HEK293 (cell line): Measurements from ENCODE around the gene MED8.
A peak's percentile ranks its signal among the peaks of the same experiment; 100 is the strongest.
"Not testable (repeated sequence)": the region's sequence is repeated elsewhere in the genome, so short reads cannot be mapped to it uniquely, and the experiment has no call there.

Experiments used
- CTCF ChIA-PET: fragments of 350-600 bp; formaldehyde crosslinking; extraction: SDS; loops from one replicate; lab custom pipeline; 2021; ENCODE audit warnings: antibody characterized with exemption; lab: Yijun Ruan, JAX
- POLR2A ChIA-PET: fragments of 300-600 bp; formaldehyde crosslinking; extraction: SDS; loops from one replicate; lab custom pipeline; 2020; ENCODE audit warnings: antibody characterized with exemption, inconsistent platforms; lab: Yijun Ruan, JAX
- H3K27ac ChIP-seq: fragments of 200-500 bp; sonication (Bioruptor generic); 2 replicates; pipeline ENCODE4 v1.5.1; 2014; ENCODE audit warnings: low read depth, low read length, control low read depth, inconsistent platforms; ENCODE audit errors: extremely low read depth
- H3K36me3 ChIP-seq, 2 experiments: fragments of 200-500 bp in 1 of 2; sonication (Bioruptor generic) in 1 of 2; 1 replicate in 1 of 2; 2 replicates in 1 of 2; pipeline ENCODE4 v1.5.1; 2014 to 2017; ENCODE audit warnings: inconsistent platforms in 2 of 2, low read length in 2 of 2; ENCODE audit not compliant: control insufficient read depth in 2 of 2, insufficient read depth in 1 of 2
- H3K4me1 ChIP-seq: fragments of 200-500 bp; sonication (Bioruptor generic); 2 replicates; pipeline ENCODE4 v1.5.1; 2014; ENCODE audit warnings: mild to moderate bottlenecking, low read length, inconsistent platforms; ENCODE audit not compliant: control insufficient read depth, insufficient read depth
- H3K4me3 ChIP-seq: 2 replicates; pipeline ENCODE4 v1.5.1; 2011; ENCODE audit warnings: low read depth, mild to moderate bottlenecking, control low read depth, low read length, moderate library complexity
- H3K9me3 ChIP-seq: fragments of 200-500 bp; sonication (Bioruptor generic); 2 replicates; pipeline ENCODE4 v1.5.1; 2014; ENCODE audit warnings: low read depth, low read length, inconsistent platforms; ENCODE audit not compliant: control insufficient read depth, insufficient read depth
- CTCF ChIP-seq: fragments of 450-650 bp; formaldehyde crosslinking; IDR thresholded peaks from 2 replicates; pipeline ENCODE4 v1.5.1; 2016; ENCODE audit warnings: missing biosample characterization, missing genetic modification characterization
- FEZF1 ChIP-seq: fragments of 450-650 bp; formaldehyde crosslinking; IDR thresholded peaks from 2 replicates; pipeline ENCODE4 v1.5.1; 2016; ENCODE audit warnings: missing biosample characterization, missing genetic modification characterization
- KLF1 ChIP-seq: fragments of 450-650 bp; formaldehyde crosslinking; IDR thresholded peaks from 2 replicates; pipeline ENCODE4 v1.5.1; 2016; ENCODE audit warnings: missing biosample characterization, missing genetic modification characterization
- SALL2 ChIP-seq: fragments of 450-650 bp; formaldehyde crosslinking; IDR thresholded peaks from 2 replicates; pipeline ENCODE4 v1.5.0; 2017; ENCODE audit warnings: missing biosample characterization, mild to moderate bottlenecking, missing genetic modification characterization, borderline replicate concordance
- ZBTB20 ChIP-seq: fragments of 450-650 bp; formaldehyde crosslinking; IDR thresholded peaks from 2 replicates; pipeline ENCODE4 v1.5.1; 2016; ENCODE audit warnings: missing biosample characterization, missing genetic modification characterization
- ZFP41 ChIP-seq: fragments of 450-650 bp; formaldehyde crosslinking; IDR thresholded peaks from 2 replicates; pipeline ENCODE4 v1.5.1; 2016; ENCODE audit warnings: missing biosample characterization, missing genetic modification characterization, borderline replicate concordance
- ZFP69B ChIP-seq: fragments of 450-650 bp; formaldehyde crosslinking; IDR thresholded peaks from 2 replicates; pipeline ENCODE4 v1.5.1; 2016; ENCODE audit warnings: missing biosample characterization, missing genetic modification characterization
- ZNF138 ChIP-seq: fragments of 450-650 bp; formaldehyde crosslinking; IDR thresholded peaks from 2 replicates; pipeline ENCODE4 v1.5.1; 2016; ENCODE audit warnings: missing biosample characterization, missing genetic modification characterization, borderline replicate concordance
- ZNF146 ChIP-seq: fragments of 450-650 bp; formaldehyde crosslinking; IDR thresholded peaks from 2 replicates; pipeline ENCODE4 v1.5.1; 2016; ENCODE audit warnings: missing biosample characterization, missing genetic modification characterization
- ZNF16 ChIP-seq: fragments of 450-650 bp; formaldehyde crosslinking; IDR thresholded peaks from 2 replicates; pipeline ENCODE4 v1.5.1; 2016; ENCODE audit warnings: low read depth, missing biosample characterization, missing genetic modification characterization
- ZNF211 ChIP-seq: fragments of 450-650 bp; formaldehyde crosslinking; IDR thresholded peaks from 2 replicates; pipeline ENCODE4 v1.5.1; 2016; ENCODE audit warnings: low read depth, missing biosample characterization, missing genetic modification characterization
- ZNF274 ChIP-seq, 2 experiments: fragments of 200-500 bp in 1 of 2; fragments of 450-650 bp in 1 of 2; sonication (Bioruptor generic) in 1 of 2; formaldehyde crosslinking in 1 of 2; IDR thresholded peaks; 2 replicates each; pipeline versions ENCODE4 v1.5.1 to v1.6.1; 2014 to 2016; ENCODE audit warnings: borderline replicate concordance in 1 of 2, inconsistent platforms in 1 of 2, low read length in 1 of 2, missing biosample characterization in 1 of 2, missing genetic modification characterization in 1 of 2
- ZNF350 ChIP-seq: fragments of 450-650 bp; formaldehyde crosslinking; IDR thresholded peaks from 2 replicates; pipeline ENCODE4 v1.5.0; 2017; ENCODE audit warnings: missing biosample characterization, mild to moderate bottlenecking, missing genetic modification characterization
- ZNF366 ChIP-seq: fragments of 450-650 bp; formaldehyde crosslinking; conservative IDR thresholded peaks from 2 replicates; pipeline ENCODE4 v1.5.1; 2016; ENCODE audit warnings: missing biosample characterization, missing genetic modification characterization
- ZNF433 ChIP-seq: fragments of 450-650 bp; formaldehyde crosslinking; IDR thresholded peaks from 2 replicates; pipeline ENCODE4 v1.5.1; 2016; ENCODE audit warnings: missing biosample characterization, missing genetic modification characterization, low read depth
- ZNF513 ChIP-seq: fragments of 450-650 bp; IDR thresholded peaks from 2 replicates; pipeline ENCODE4 v1.5.1; 2018; ENCODE audit warnings: missing biosample characterization, missing genetic modification characterization
- ZNF580 ChIP-seq: fragments of 450-650 bp; formaldehyde crosslinking; IDR thresholded peaks from 2 replicates; pipeline ENCODE4 v1.5.1; 2016; ENCODE audit warnings: missing biosample characterization, missing genetic modification characterization
- ZNF596 ChIP-seq: fragments of 450-650 bp; IDR thresholded peaks from 2 replicates; pipeline ENCODE4 v1.5.0; 2018; ENCODE audit warnings: missing biosample characterization, mild to moderate bottlenecking, missing genetic modification characterization, moderate library complexity
- ZNF624 ChIP-seq: fragments of 450-650 bp; formaldehyde crosslinking; IDR thresholded peaks from 2 replicates; pipeline ENCODE4 v1.5.1; 2017; ENCODE audit warnings: missing biosample characterization, missing genetic modification characterization
- ZNF660 ChIP-seq: fragments of 450-650 bp; IDR thresholded peaks from 2 replicates; pipeline ENCODE4 v1.5.1; 2018; ENCODE audit warnings: missing biosample characterization, mild to moderate bottlenecking, missing genetic modification characterization
- ZNF701 ChIP-seq: fragments of 450-650 bp; formaldehyde crosslinking; IDR thresholded peaks from 2 replicates; pipeline ENCODE4 v1.5.1; 2016; ENCODE audit warnings: missing biosample characterization, missing genetic modification characterization
- ZNF747 ChIP-seq: fragments of 450-650 bp; formaldehyde crosslinking; IDR thresholded peaks from 2 replicates; pipeline ENCODE4 v1.5.1; 2016; ENCODE audit warnings: missing biosample characterization, missing genetic modification characterization
- ZNF785 ChIP-seq: fragments of 450-650 bp; formaldehyde crosslinking; IDR thresholded peaks from 2 replicates; pipeline ENCODE4 v1.5.1; 2016; ENCODE audit warnings: missing biosample characterization, missing genetic modification characterization
- ZNF830 ChIP-seq: fragments of 450-650 bp; IDR thresholded peaks from 2 replicates; pipeline ENCODE4 v1.5.0; 2018; ENCODE audit warnings: missing biosample characterization, missing genetic modification characterization, low read depth, mild to moderate bottlenecking, moderate library complexity
- TF ChIP-seq, protein P1 (sequence below): fragments of 450-650 bp; formaldehyde crosslinking; IDR thresholded peaks from 2 replicates; pipeline ENCODE4 v1.5.1; 2017; ENCODE audit warnings: missing biosample characterization, missing genetic modification characterization

MED8 gene

DNA sequence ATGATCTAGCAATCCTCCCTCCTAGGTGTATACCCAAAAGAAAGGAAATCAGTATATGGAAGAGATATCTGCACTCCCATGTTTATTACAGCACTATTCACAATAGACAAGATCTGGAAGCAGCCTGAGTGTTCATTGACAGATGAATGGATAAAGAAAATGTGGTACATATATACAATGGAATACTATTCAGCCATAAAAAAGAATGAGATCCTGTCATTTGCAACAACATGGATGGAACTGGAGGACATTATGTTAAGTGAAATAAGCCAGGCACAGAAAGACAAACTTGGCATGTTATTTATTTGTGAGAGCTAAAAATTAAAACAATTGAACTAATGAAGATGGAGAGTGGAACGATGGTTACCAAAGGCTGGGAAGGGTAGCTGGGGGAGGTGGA is 23.8 kb upstream of the MED8 start:
- TF ChIP-seq ZNF146 (tag by site-specific recombination) (peak; percentile 91), ZNF580 (tag by site-specific recombination) (0 out of 2 replicates have a peak, but pooled peaks have one; percentile 37)
- CTCF ChIA-PET, result interaction anchor here (0.5 to 6.5 kb wide), 4 partner anchors 175 to 491 kb away, joined by 3 to 110 read pairs (median 12); no protein-coding TSS in a partner anchor
- peaks cover 6 to 59% of the 10 kb centered on the region in 2 experiments for H3K36me3 ChIP-seq
- H3K9me3 ChIP-seq, H3K4me1 ChIP-seq, H3K27ac ChIP-seq, H3K4me3 ChIP-seq: not testable (repeated sequence)
- POLR2A ChIA-PET, result interaction anchor here (1.9 kb wide), 1 partner anchor 55 kb away, joined by 15 read pairs; the partner anchor contains the start of gene CDC20

DNA sequence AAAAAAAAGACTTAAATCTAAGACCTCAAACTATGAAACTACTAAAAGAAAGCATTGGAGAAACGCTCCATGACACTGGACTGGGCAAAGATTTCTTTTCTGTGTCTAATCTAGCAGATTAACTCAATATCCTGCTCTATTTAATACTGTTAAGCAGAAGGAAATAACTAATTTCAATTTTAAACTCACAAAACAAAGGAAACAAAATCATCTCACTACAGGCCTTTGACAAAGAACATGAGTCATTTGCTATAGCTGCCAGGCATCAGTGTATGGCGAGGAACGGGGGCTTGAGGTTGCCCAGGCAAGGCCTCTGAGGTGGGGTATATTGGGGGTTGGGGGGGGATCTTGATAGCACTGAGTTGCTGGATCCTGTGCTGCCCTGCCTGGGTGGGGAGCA is 21.0 kb upstream of the MED8 start:
- no peak for TF ChIP-seq KLF1 (tag by site-specific recombination)
- no peak for TF ChIP-seq ZNF433
- no peak for TF ChIP-seq ZNF660 (tag by site-specific recombination)
- TF ChIP-seq, protein P1, sequence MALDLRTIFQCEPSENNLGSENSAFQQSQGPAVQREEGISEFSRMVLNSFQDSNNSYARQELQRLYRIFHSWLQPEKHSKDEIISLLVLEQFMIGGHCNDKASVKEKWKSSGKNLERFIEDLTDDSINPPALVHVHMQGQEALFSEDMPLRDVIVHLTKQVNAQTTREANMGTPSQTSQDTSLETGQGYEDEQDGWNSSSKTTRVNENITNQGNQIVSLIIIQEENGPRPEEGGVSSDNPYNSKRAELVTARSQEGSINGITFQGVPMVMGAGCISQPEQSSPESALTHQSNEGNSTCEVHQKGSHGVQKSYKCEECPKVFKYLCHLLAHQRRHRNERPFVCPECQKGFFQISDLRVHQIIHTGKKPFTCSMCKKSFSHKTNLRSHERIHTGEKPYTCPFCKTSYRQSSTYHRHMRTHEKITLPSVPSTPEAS (tag by site-specific recombination), result no peak
- TF ChIP-seq ZNF747 (tag by site-specific recombination), result no peak
- no peak for TF ChIP-seq ZNF785 (tag by site-specific recombination)
- TF ChIP-seq ZNF513 (tag by site-specific recombination), result no peak
- TF ChIP-seq, all 188 proteins: peak for 0
- no peak overlapping the region for H3K4me3 ChIP-seq
- ChIA-PET POLR2A (interaction anchor here (0.6 to 0.8 kb wide), 2 partner anchors 22 to 31 kb away, joined by 3 to 6 read pairs; no protein-coding TSS in a partner anchor), CTCF (no interaction called here)
- no peaks in the 10 kb centered on the region for H3K9me3 ChIP-seq
- peaks cover 8 to 55% of the 10 kb centered on the region in 2 experiments; a peak in 2 of 3 replicates for H3K36me3 ChIP-seq
- H3K27ac ChIP-seq, result no peak overlapping the region
- no peaks in the 10 kb centered on the region for H3K4me1 ChIP-seq

DNA sequence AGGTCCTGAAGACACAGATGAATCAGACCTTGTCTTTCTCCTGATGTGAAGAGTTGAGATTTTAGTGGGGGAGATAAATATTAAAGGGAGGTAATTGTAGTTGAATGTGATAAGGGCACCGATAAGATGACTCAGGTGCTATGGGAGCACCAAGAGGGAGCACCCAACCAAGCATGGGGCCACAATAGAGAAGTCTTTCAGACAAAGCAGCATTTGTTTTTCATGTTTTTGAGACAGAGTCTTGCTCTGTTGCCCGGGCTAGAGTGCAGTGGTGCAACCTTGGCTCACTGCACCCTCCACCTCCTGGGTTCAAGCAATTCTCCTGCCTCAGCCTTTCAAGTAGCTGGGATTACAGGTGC is 16.3 kb upstream of the MED8 start:
- ChIA-PET POLR2A (no interaction called here), CTCF (interaction anchor here (0.6 to 2.3 kb wide), 3 partner anchors 9 to 1247 kb away, joined by 3 to 9 read pairs (median 3); partner anchors contain the start of gene C1orf210)
- Histone ChIP-seq H3K36me3 (peaks cover 15 to 68% of the 10 kb centered on the region in 2 experiments), H3K9me3 (no peaks in the 10 kb centered on the region), H3K4me3 (no peak overlapping the region), H3K27ac (no peak overlapping the region), H3K4me1 (no peaks in the 10 kb centered on the region)
- TF ChIP-seq ZBTB20, result no peak
- no peak for TF ChIP-seq FEZF1 (tag by site-specific recombination)
- no peak for TF ChIP-seq SALL2
- TF ChIP-seq CTCF (tag by site-specific recombination), result no peak
- TF ChIP-seq ZNF830 (tag by site-specific recombination), result no peak
- TF ChIP-seq ZNF16 (tag by site-specific recombination), result no peak
- no peak for TF ChIP-seq ZNF138 (tag by site-specific recombination)
- TF ChIP-seq ZFP41 (tag by site-specific recombination), result no peak
- TF ChIP-seq ZNF350 (tag by site-specific recombination), result no peak
- no peak for TF ChIP-seq ZNF596 (tag by site-specific recombination)
- TF ChIP-seq ZNF624 (tag by site-specific recombination), result no peak
- no peak for TF ChIP-seq ZNF211 (tag by site-specific recombination)
- TF ChIP-seq ZFP69B, result no peak
- TF ChIP-seq ZNF701, result no peak
- TF ChIP-seq ZNF274 (IDR thresholded peaks at IDR 0.05; ENCODE audit: low read length), result no peak
- TF ChIP-seq ZNF274 (tag by site-specific recombination; IDR thresholded peaks at IDR 0.05; ENCODE audit: borderline replicate concordance), result no peak
- TF ChIP-seq ZNF366 (tag by site-specific recombination), result no peak
